Measurements from ENCODE around the gene CKS2.

DNA sequence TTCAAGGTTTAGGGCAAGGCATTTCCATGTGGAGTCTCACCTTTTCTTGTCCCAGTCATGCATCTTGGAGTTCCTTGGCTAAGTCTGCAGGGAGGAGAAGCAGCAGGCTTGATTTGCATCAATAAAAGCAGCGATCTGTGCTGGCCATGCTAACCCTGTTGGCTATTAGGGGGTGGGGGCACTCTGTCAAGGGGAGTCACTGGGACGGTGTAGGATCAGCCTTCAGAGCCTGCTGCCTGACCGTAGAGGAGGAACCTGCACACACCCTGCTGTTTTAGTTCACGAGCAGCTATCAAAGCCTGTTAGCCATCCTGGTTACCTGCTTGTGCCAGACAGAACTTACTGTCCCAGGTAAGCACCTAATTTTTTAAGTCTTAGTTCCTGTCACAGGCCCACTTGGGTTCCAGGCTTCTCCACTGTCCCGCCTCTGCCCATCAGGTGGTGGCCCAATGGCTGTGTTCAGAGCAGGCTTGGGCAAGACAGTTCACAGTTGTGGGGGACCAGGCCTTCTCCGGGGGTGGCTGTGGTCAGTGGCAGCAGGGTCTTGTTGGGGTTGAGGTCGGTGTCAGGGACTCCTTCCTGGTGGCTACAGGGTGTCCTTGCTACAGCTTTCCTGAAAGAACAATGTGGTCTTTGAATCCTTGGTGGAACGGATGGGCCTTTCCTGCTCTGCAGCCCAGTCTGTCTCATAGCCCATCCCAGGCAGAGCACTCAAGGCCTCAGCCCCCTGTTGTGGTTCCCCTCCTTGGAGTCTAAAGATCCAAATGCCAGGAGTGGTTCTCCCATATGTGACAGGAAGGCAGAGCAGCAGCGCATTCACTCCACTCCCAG is 51.0 kb downstream of the CKS2 start:
- no peak for TF ChIP-seq SP1 (IDR thresholded peaks at IDR 0.05)
- TF ChIP-seq ARNT (IDR thresholded peaks at IDR 0.05), result no peak
- no peak for TF ChIP-seq ELF4 (IDR thresholded peaks at IDR 0.05)

Data from HEK293T (cell line).